Mesendoderm (in vitro differentiated cells): ENCODE measurements around the gene CNPY3.

ENCODE experiments used
- DNase-seq: peaks from one replicate; pipeline ENCODE4 v3.0.0; 2013
- H2AK5ac ChIP-seq: 2 replicates; pipeline ENCODE4 v1.6.1; 2013; ENCODE audit warnings: low read length, inconsistent platforms
- H2BK120ac ChIP-seq: 2 replicates; pipeline ENCODE4 v1.6.1; 2013; ENCODE audit warnings: low read depth, mild to moderate bottlenecking, low read length, moderate library complexity, mixed read lengths
- H2BK15ac ChIP-seq: replicated peaks from 2 replicates; pipeline ENCODE4 v1.6.1; 2013; ENCODE audit warnings: low read depth, mild to moderate bottlenecking, moderate library complexity
- H2BK5ac ChIP-seq: 2 replicates; pipeline ENCODE4 v1.6.1; 2013; ENCODE audit warnings: low read length, inconsistent platforms
- H3K18ac ChIP-seq: 2 replicates; pipeline ENCODE4 v1.6.1; 2013; ENCODE audit warnings: mild to moderate bottlenecking, low read length, mixed read lengths
- H3K23ac ChIP-seq: one replicate; pipeline ENCODE4 v1.6.1; 2013; ENCODE audit warnings: low read length
- H3K27ac ChIP-seq: 2 replicates; pipeline ENCODE4 v1.5.1; 2013; ENCODE audit warnings: low read depth, mild to moderate bottlenecking, inconsistent platforms, low read length, moderate library complexity
- H3K27me3 ChIP-seq: 2 replicates; pipeline ENCODE4 v1.6.1; 2013; ENCODE audit warnings: low read length, control low read depth, mild to moderate bottlenecking, inconsistent platforms; ENCODE audit not compliant: insufficient read depth, poor library complexity
- H3K36me3 ChIP-seq: 2 replicates; pipeline ENCODE4 v1.6.1; 2013; ENCODE audit warnings: low read length, inconsistent platforms; ENCODE audit not compliant: control insufficient read depth, insufficient read depth
- H3K4ac ChIP-seq: one replicate; pipeline ENCODE4 v1.6.1; 2013; ENCODE audit warnings: low read depth, mild to moderate bottlenecking, low read length, moderate library complexity
- H3K4me1 ChIP-seq: 2 replicates; pipeline ENCODE4 v1.6.1; 2013; ENCODE audit warnings: low read depth, low read length, inconsistent platforms; ENCODE audit not compliant: control insufficient read depth
- H3K4me2 ChIP-seq: 2 replicates; pipeline ENCODE4 v1.6.1; 2013; ENCODE audit warnings: low read length
- H3K4me3 ChIP-seq: 2 replicates; pipeline ENCODE4 v1.5.1; 2013; ENCODE audit warnings: mild to moderate bottlenecking, low read length
- H3K56ac ChIP-seq: one replicate; pipeline ENCODE4 v1.6.1; 2013; ENCODE audit warnings: low read length
- H3K79me1 ChIP-seq: 2 replicates; pipeline ENCODE4 v1.6.1; 2013; ENCODE audit warnings: low read length, inconsistent platforms
- H3K79me2 ChIP-seq: 2 replicates; pipeline ENCODE4 v1.6.1; 2013; ENCODE audit warnings: mild to moderate bottlenecking, low read length; ENCODE audit not compliant: control insufficient read depth, insufficient read depth
- H3K9ac ChIP-seq: 2 replicates; pipeline ENCODE4 v1.6.1; 2013; ENCODE audit warnings: low read length, inconsistent platforms
- H4K5ac ChIP-seq: one replicate; pipeline ENCODE4 v1.6.1; 2013; ENCODE audit warnings: low read length
- H4K8ac ChIP-seq: one replicate; pipeline ENCODE4 v1.6.1; 2013; ENCODE audit warnings: low read depth, mild to moderate bottlenecking, control low read depth, low read length, moderate library complexity
- WGBS: extraction: QIAGEN DNeasy Blood & Tissue Kit; methylation state at CpG from one replicate; pipeline ENCODE4 v1.1.7; 2013; ENCODE audit warnings: low lambda C conversion rate, missing lambda C conversion rate; ENCODE audit not compliant: insufficient coverage; ENCODE audit errors: extremely low coverage; 5-methylcytosine and 5-hydroxymethylcytosine counted together

The CNPY3 gene

GRCh38 chr6:42907336-42907735 lies 21.9 kb upstream of the CNPY3 start:
- Histone ChIP-seq H3K4ac (no peak overlapping the region), H2BK15ac (no peak overlapping the region), H3K9ac (no peak overlapping the region), H3K4me1 (no peaks in the 10 kb centered on the region), H3K18ac (no peak overlapping the region), H3K4me3 (no peak overlapping the region), H2BK120ac (no peak overlapping the region), H3K79me2 (no peaks in the 10 kb centered on the region), H4K5ac (no peak overlapping the region), H3K27ac (no peak overlapping the region), H3K4me2 (no peak overlapping the region), H3K27me3 (no peaks in the 10 kb centered on the region), H3K23ac (no peak overlapping the region), H2AK5ac (no peak overlapping the region), H3K79me1 (no peaks in the 10 kb centered on the region), H4K8ac (no peak overlapping the region), H3K56ac (peak overlapping the region; percentile 22), H3K36me3 (no peaks in the 10 kb centered on the region), H2BK5ac (no peak overlapping the region)
- no peak for DNase-seq
- WGBS: no CpG with 5 or more reads among the region's 5 CpGs

DNA sequence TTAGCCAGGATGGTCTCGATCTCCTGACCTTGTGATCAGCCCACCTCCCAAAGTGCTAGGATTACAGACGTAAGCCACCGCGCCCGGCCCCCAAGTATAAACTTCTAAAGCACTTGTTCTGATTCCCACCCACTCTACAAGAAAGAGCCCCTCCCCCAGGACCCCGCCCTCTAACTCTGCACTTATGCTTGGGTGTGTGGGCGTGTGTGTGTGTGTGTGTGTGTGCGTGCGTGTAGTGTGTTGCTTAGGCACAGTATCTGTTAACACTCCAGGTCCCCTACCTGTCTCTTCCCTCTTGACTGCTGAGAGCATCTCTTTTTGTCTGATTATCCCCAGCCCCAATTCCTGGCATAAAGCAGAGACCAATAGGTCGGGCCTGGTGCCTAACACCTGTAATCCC lies 19.4 kb upstream of the CNPY3 start:
- H3K79me1 ChIP-seq: no peaks in the 10 kb centered on the region
- H3K18ac ChIP-seq: no peak overlapping the region
- H4K8ac ChIP-seq: no peak overlapping the region
- no peak overlapping the region for H3K9ac ChIP-seq
- no peak overlapping the region for H2BK120ac ChIP-seq
- no CpG with 5 or more reads among the region's 10 CpGs for WGBS
- no peak overlapping the region for H3K4ac ChIP-seq
- no peak overlapping the region for H3K56ac ChIP-seq
- no peak overlapping the region for H3K4me2 ChIP-seq
- H4K5ac ChIP-seq: no peak overlapping the region
- no peaks in the 10 kb centered on the region for H3K27me3 ChIP-seq
- H2BK5ac ChIP-seq: no peak overlapping the region
- no peak overlapping the region for H3K27ac ChIP-seq
- H3K79me2 ChIP-seq: no peaks in the 10 kb centered on the region
- no peak overlapping the region for H2BK15ac ChIP-seq
- no peaks in the 10 kb centered on the region for H3K36me3 ChIP-seq
- no peak overlapping the region for H3K4me3 ChIP-seq
- H2AK5ac ChIP-seq: no peak overlapping the region
- H3K4me1 ChIP-seq: no peaks in the 10 kb centered on the region
- H3K23ac ChIP-seq: no peak overlapping the region
- DNase-seq: no peak

DNA sequence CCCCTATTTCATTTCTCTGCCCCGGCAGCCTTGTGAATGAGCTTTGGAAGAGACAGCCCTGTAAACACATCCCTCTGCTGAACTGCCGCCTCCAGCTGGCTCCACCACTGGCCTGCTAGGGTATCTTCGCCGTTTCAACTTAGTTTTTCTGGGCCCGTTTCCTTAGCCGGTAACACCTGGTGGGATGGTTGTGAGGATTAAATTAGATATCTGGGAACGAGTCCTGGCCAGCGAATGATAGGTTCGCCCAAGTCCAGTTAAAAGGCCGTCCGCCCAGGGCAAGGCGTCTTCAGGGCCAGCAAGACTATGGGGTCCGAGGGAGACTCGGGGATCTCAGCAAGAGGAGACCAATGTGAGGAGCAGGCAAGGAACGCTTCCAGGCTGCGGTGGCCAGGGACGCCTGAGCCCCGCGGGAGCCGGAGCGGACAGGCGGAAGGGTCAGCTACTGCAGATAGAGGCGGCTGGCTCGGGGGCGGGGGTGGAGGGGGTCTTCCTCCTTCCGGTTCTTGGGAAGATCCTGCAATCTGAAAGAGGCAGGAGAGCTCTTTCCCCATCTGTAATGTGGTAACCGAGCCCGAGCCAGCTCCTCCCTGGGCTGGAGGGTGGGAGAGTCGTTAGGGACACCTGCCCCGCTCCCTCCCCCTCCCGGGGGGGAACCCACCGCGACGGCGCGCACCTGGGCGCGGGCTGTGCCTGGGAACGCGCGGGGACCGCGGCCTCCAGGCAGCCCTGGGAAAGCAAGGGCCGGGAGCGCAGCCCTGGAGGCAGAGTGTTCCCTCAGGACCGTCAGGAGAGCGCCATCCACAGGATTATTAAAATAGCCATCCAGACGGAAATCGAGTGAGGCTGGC lies 17.9 kb upstream of the CNPY3 start:
- Histone ChIP-seq H2BK5ac (peak overlapping the region; percentile 82), H2BK120ac (no peak overlapping the region), H3K4ac (peak overlapping the region; percentile 72), H3K4me3 (peak overlapping the region; percentile 66), H2BK15ac (no peak overlapping the region), H3K56ac (peak overlapping the region; percentile 95), H4K5ac (peak overlapping the region; percentile 71), H2AK5ac (no peak overlapping the region), H4K8ac (no peak overlapping the region), H3K36me3 (no peaks in the 10 kb centered on the region), H3K79me2 (no peaks in the 10 kb centered on the region), H3K9ac (peak overlapping the region; percentile 90), H3K27ac (peak overlapping the region; percentile 37), H3K27me3 (no peaks in the 10 kb centered on the region), H3K18ac (peak overlapping the region; percentile 7), H3K4me2 (peak overlapping the region; percentile 97), H3K79me1 (no peaks in the 10 kb centered on the region), H3K23ac (peak overlapping the region; percentile 80), H3K4me1 (no peaks in the 10 kb centered on the region)
- DNase-seq: peak; percentile 93
- WGBS: no CpG with 5 or more reads among the region's 49 CpGs

- Histone ChIP-seq H3K4ac (no peak overlapping the region), H3K79me1 (no peaks in the 10 kb centered on the region), H2AK5ac (no peak overlapping the region), H3K4me2 (no peak overlapping the region), H3K79me2 (no peaks in the 10 kb centered on the region), H3K18ac (no peak overlapping the region), H2BK120ac (no peak overlapping the region), H3K23ac (no peak overlapping the region), H4K8ac (no peak overlapping the region), H2BK15ac (no peak overlapping the region), H3K56ac (no peak overlapping the region), H3K27ac (no peak overlapping the region), H3K4me3 (no peak overlapping the region), H3K36me3 (no peaks in the 10 kb centered on the region), H3K4me1 (no peaks in the 10 kb centered on the region), H4K5ac (no peak overlapping the region), H3K9ac (no peak overlapping the region), H3K27me3 (no peaks in the 10 kb centered on the region), H2BK5ac (no peak overlapping the region)
- no peak for DNase-seq
- WGBS: no CpG with 5 or more reads among the region's 4 CpGs
Measured at GRCh38 chr6:42914546-42914945, 14.7 kb upstream of the CNPY3 start.

- no peaks in the 10 kb centered on the region for H3K79me2 ChIP-seq
- no peak within 1 kb of the TSS for H3K4me3 ChIP-seq
- no peak within 1 kb of the TSS for H2BK5ac ChIP-seq
- no peak within 1 kb of the TSS for H3K27ac ChIP-seq
- H3K56ac ChIP-seq: no peak within 1 kb of the TSS
- no peaks in the 10 kb centered on the region for H3K36me3 ChIP-seq
- no peak within 1 kb of the TSS for H4K8ac ChIP-seq
- no CpG with 5 or more reads among the region's 10 CpGs for WGBS
- no peak within 1 kb of the TSS for H2BK15ac ChIP-seq
- no peaks in the 10 kb centered on the region for H3K27me3 ChIP-seq
- DNase-seq: no peak
- H3K79me1 ChIP-seq: no peaks in the 10 kb centered on the region
- H2AK5ac ChIP-seq: no peak within 1 kb of the TSS
- no peak within 1 kb of the TSS for H3K23ac ChIP-seq
- no peak within 1 kb of the TSS for H3K4ac ChIP-seq
- H3K4me2 ChIP-seq: no peak within 1 kb of the TSS
- H3K18ac ChIP-seq: no peak within 1 kb of the TSS
- no peak within 1 kb of the TSS for H2BK120ac ChIP-seq
- H3K9ac ChIP-seq: no peak within 1 kb of the TSS
- no peak within 1 kb of the TSS for H4K5ac ChIP-seq
- H3K4me1 ChIP-seq: no peaks in the 10 kb centered on the region
Measured at GRCh38 chr6:42915732-42916131, 13.5 kb upstream of the CNPY3 start, which contains the start of gene PTCRA. TSS of gene PTCRA (plus strand) at chr6:42916053. CDS start at chr6:42916070, 17 bp downstream.
